ENCODE results near the gene CCNE1. TPM values are rescaled to one million over a fixed set of nuclear protein-coding genes. Genes with fewer than 3 reads are reported as not detected.

The CCNE1 gene
- total RNA-seq: 9.1 and 9.4 TPM in 2 replicates

GRCh38 chr19:29811125-29812079 is at the start of gene CCNE1:
TSS of gene CCNE1 (plus strand) at chr19:29811991. CDS start at chr19:29812556, 565 bp downstream.

Other genes starting within 250 kb of the CCNE1 start
- gene POP4, start 205.7 kb upstream of the CCNE1 start, total RNA-seq: 73.1 and 93.2 TPM in 2 replicates
- gene PLEKHF1, start 146.5 kb upstream of the CCNE1 start, total RNA-seq: 6.8 and 16.6 TPM in 2 replicates
- gene C19orf12, start 96.7 kb upstream of the CCNE1 start, total RNA-seq: 17.8 and 18.2 TPM in 2 replicates
- gene URI1, start 130.2 kb downstream of the CCNE1 start, total RNA-seq: 45.3 and 48.7 TPM in 2 replicates